Smooth muscle cell (in vitro differentiated cells): ENCODE data around the gene C1QL4. TPM values are rescaled to one million over a fixed set of nuclear protein-coding genes. Genes with fewer than 3 reads are reported as not detected.

Experiments used
- DNase-seq: peaks from one replicate; lab custom pipeline; 2025; ENCODE audit not compliant: unreplicated experiment; lab: John Stamatoyannopoulos, UW
- H2AFZ ChIP-seq: fragments of 200-600 bp; sonication (generic); 2 replicates; pipeline ENCODE4 v1.6.0; 2016; ENCODE audit warnings: antibody characterized with exemption, low read depth, mild to moderate bottlenecking
- H3F3A ChIP-seq: fragments of 200-600 bp; sonication (generic); 2 replicates; pipeline ENCODE4 v1.6.0; 2017; ENCODE audit warnings: antibody characterized with exemption, low read depth
- H3K27ac ChIP-seq: fragments of 200-600 bp; sonication (generic); 2 replicates; pipeline ENCODE4 v1.5.1; 2016; ENCODE audit warnings: low read depth, mild to moderate bottlenecking
- H3K27me3 ChIP-seq: fragments of 200-600 bp; sonication (generic); 2 replicates; pipeline ENCODE4 v1.6.1; 2016; ENCODE audit warnings: low read depth, mild to moderate bottlenecking
- H3K36me3 ChIP-seq: fragments of 200-600 bp; sonication (generic); 2 replicates; pipeline ENCODE4 v1.5.1; 2016; ENCODE audit warnings: low read depth
- H3K4me1 ChIP-seq: fragments of 200-600 bp; sonication (generic); 2 replicates; pipeline ENCODE4 v1.5.1; 2016; ENCODE audit warnings: low read depth
- H3K4me2 ChIP-seq: fragments of 200-600 bp; sonication (generic); 2 replicates; pipeline ENCODE4 v1.6.0; 2016; ENCODE audit warnings: mild to moderate bottlenecking
- H3K4me3 ChIP-seq: fragments of 200-600 bp; sonication (generic); 2 replicates; pipeline ENCODE4 v1.5.1; 2016; ENCODE audit warnings: mild to moderate bottlenecking
- H3K79me2 ChIP-seq: fragments of 200-600 bp; sonication (generic); 2 replicates; pipeline ENCODE4 v1.6.0; 2016; ENCODE audit warnings: low read depth, mild to moderate bottlenecking
- H3K9ac ChIP-seq: fragments of 200-600 bp; sonication (generic); 2 replicates; pipeline ENCODE4 v1.6.0; 2016; ENCODE audit warnings: low read depth
- H3K9me3 ChIP-seq: fragments of 200-600 bp; sonication (generic); replicated peaks from 2 replicates; pipeline ENCODE4 v1.5.1; 2016; ENCODE audit warnings: low read depth
- H4K20me1 ChIP-seq: fragments of 200-600 bp; sonication (generic); 2 replicates; pipeline ENCODE4 v1.6.0; 2016; ENCODE audit warnings: low read depth
- WGBS: methylation state at CpG from one replicate; pipeline ENCODE4 v1.1.7; 2016; ENCODE audit warnings: low lambda C conversion rate; 5-methylcytosine and 5-hydroxymethylcytosine counted together
- polyA plus RNA-seq: library from polyadenylated mRNA; unstranded; fragments of >200 nt; fragmentation: Nextera tagmentation; extraction: Ambion mirVana; gene quantifications from 2 replicates; pipeline ENCODE4 v1.2.1, GENCODE V29; 2016
- total RNA-seq: library from RNA; depleted of rRNA; stranded (reverse); fragments of >200 nt; gene quantifications from 2 replicates; pipeline ENCODE4 v1.2.3, GENCODE V29; 2014
- TF ChIP-seq, protein P1 (sequence below): fragments of 200-600 bp; sonication (generic); IDR thresholded peaks from 2 replicates; pipeline ENCODE4 v1.5.1; 2017; ENCODE audit warnings: borderline replicate concordance, mild to moderate bottlenecking, antibody characterized with exemption; ENCODE audit not compliant: insufficient read depth, poor library complexity, severe bottlenecking

C1QL4 gene
- total and polyA plus RNA-seq, 2 experiments from 2014 or later = 0.09 TPM; not detected in 1

DNA sequence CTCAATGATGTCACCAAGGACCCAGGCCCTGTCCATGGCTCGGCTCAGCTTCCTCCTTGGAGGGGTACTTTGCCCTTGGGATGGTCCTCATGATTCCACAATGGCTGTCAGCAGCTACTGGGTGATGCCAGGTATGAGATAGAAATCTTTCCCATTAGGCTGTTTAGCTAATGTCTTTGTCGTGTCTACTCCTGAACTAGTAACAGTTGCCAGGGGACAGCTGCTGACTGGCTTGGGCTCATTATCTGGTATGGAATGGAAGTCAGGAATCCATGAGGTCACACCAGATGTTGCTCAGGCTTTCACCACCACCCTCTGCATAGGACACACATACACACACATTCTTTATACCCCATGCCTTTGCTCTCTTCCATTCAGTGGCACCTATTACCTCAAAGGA is 32.8 kb downstream of the C1QL4 start:
- H3K79me2 ChIP-seq = no peaks in the 10 kb centered on the region
- no peaks in the 10 kb centered on the region for H4K20me1 ChIP-seq
- 49% methylated on average over 2 of the region's 2 CpGs for whole genome bisulfite sequencing
- H3K4me2 ChIP-seq = no peak overlapping the region
- H2AFZ ChIP-seq = no peak overlapping the region
- H3K36me3 ChIP-seq = no peaks in the 10 kb centered on the region
- H3K27me3 ChIP-seq = peaks cover 13% of the 10 kb centered on the region
- no peak overlapping the region for H3K9ac ChIP-seq
- no peak overlapping the region for H3K27ac ChIP-seq
- H3F3A ChIP-seq = no peaks in the 10 kb centered on the region
- DNase-seq = no peak
- H3K4me3 ChIP-seq = no peak overlapping the region
- no peaks in the 10 kb centered on the region for H3K9me3 ChIP-seq
- H3K4me1 ChIP-seq = no peaks in the 10 kb centered on the region
- TF ChIP-seq, protein P1, sequence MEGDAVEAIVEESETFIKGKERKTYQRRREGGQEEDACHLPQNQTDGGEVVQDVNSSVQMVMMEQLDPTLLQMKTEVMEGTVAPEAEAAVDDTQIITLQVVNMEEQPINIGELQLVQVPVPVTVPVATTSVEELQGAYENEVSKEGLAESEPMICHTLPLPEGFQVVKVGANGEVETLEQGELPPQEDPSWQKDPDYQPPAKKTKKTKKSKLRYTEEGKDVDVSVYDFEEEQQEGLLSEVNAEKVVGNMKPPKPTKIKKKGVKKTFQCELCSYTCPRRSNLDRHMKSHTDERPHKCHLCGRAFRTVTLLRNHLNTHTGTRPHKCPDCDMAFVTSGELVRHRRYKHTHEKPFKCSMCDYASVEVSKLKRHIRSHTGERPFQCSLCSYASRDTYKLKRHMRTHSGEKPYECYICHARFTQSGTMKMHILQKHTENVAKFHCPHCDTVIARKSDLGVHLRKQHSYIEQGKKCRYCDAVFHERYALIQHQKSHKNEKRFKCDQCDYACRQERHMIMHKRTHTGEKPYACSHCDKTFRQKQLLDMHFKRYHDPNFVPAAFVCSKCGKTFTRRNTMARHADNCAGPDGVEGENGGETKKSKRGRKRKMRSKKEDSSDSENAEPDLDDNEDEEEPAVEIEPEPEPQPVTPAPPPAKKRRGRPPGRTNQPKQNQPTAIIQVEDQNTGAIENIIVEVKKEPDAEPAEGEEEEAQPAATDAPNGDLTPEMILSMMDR = no peak

DNA sequence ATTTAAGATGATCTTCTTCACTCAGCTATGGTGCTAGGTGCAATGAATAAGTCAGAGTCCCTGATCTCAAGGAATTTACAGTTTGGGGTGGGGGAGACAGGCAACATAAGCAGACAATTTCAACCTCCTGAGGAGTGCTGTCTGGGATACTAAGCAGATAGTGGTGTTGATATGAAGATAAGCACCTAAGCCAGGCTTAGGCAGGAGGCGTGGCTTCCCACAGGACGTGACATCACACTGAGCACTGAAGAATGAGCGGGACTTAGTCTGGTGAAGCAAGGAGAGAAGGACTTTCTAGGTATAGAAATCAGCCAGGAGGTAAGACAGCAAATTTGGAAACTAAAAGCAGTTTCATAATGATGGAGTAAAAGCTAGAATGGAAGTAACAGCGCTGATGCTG is 35.2 kb downstream of the C1QL4 start:
- H3K27ac ChIP-seq = no peak overlapping the region
- 58% methylated on average over 4 of the region's 4 CpGs for WGBS
- H3K36me3 ChIP-seq = no peaks in the 10 kb centered on the region
- no peaks in the 10 kb centered on the region for H3F3A ChIP-seq
- DNase-seq = no peak
- TF ChIP-seq, protein P1 = no peak
- H4K20me1 ChIP-seq = no peaks in the 10 kb centered on the region
- H3K4me3 ChIP-seq = no peak overlapping the region
- H3K27me3 ChIP-seq = peaks cover 31% of the 10 kb centered on the region
- H3K9ac ChIP-seq = no peak overlapping the region
- H3K4me2 ChIP-seq = no peak overlapping the region
- no peaks in the 10 kb centered on the region for H3K4me1 ChIP-seq
- H3K79me2 ChIP-seq = no peaks in the 10 kb centered on the region
- no peak overlapping the region for H2AFZ ChIP-seq
- H3K9me3 ChIP-seq = no peaks in the 10 kb centered on the region

DNA sequence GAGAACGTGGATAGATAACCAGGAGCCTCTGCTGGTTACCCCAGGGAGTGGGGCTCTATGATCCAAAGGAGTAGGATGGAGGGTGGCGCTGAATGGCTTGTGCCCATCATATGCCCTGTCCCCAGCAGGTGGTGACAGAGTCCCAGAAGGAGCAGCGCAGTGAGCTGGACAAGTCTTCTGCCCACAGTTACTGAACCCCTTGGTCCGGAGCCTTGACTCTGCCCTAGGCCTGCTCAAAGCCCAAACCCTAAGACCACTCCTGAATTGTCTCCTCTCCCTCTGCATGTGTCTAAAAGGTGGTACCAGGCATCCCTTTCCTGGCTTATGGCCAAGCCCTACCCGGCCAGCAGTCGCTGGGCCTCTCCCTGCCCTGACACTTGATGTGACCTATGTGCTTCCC is 38.8 kb downstream of the C1QL4 start:
- H3F3A ChIP-seq = no peaks in the 10 kb centered on the region
- H3K9me3 ChIP-seq = no peaks in the 10 kb centered on the region
- no peak overlapping the region for H3K4me2 ChIP-seq
- no peaks in the 10 kb centered on the region for H3K4me1 ChIP-seq
- no peaks in the 10 kb centered on the region for H4K20me1 ChIP-seq
- no peak overlapping the region for H3K27ac ChIP-seq
- TF ChIP-seq, protein P1 = no peak
- no peaks in the 10 kb centered on the region for H3K79me2 ChIP-seq
- DNase-seq = no peak
- no peaks in the 10 kb centered on the region for H3K36me3 ChIP-seq
- H2AFZ ChIP-seq = no peak overlapping the region
- H3K9ac ChIP-seq = no peak overlapping the region
- no peak overlapping the region for H3K4me3 ChIP-seq
- peaks cover 67% of the 10 kb centered on the region for H3K27me3 ChIP-seq
- WGBS = 85% methylated on average over 6 of the region's 6 CpGs

DNA sequence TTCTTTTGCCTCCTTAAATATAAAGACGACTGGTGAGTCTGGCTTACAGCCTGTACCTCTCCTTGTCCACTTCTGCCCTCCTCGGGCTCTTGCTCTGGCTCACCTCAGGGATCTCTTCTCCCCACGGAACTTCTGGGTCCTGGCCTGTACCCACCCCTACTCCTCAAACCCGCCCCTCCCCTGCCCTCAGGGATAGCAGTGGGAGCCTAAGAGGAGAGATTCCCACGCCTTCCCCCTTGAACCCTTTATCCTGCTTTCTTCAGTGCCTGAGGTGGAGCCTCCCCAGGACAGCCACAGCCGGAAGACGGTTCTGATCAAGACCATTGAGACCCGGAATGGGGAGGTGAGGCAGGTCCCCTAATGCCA is 39.3 kb downstream of the C1QL4 start:
- TF ChIP-seq, protein P1 = no peak
- Histone ChIP-seq H3F3A (no peaks in the 10 kb centered on the region), H3K4me1 (no peaks in the 10 kb centered on the region), H3K27me3 (peaks cover 65% of the 10 kb centered on the region), H3K79me2 (no peaks in the 10 kb centered on the region), H3K4me2 (peak overlapping the region; percentile 79), H4K20me1 (no peaks in the 10 kb centered on the region), H3K9ac (no peak overlapping the region), H2AFZ (no peak overlapping the region), H3K27ac (no peak overlapping the region), H3K9me3 (no peaks in the 10 kb centered on the region), H3K4me3 (peak overlapping the region; percentile 38), H3K36me3 (no peaks in the 10 kb centered on the region)
- 53% methylated on average over 6 of the region's 8 CpGs for WGBS
- no peak for DNase-seq
